Endodermal cell (in vitro differentiated cells): ENCODE data around the gene COL23A1. TPM values are rescaled to one million over a fixed set of nuclear protein-coding genes. Genes with fewer than 3 reads are reported as not detected.

Experiments used
- DNase-seq: peaks from one replicate; pipeline ENCODE4 v3.0.0-alpha.2; 2017
- H3K27ac ChIP-seq: 2 replicates; pipeline ENCODE4 v1.5.1; 2013; ENCODE audit warnings: mild to moderate bottlenecking, low read depth, low read length, moderate library complexity
- H3K27me3 ChIP-seq: 2 replicates; pipeline ENCODE4 v1.6.1; 2013; ENCODE audit warnings: mild to moderate bottlenecking, low read length, moderate library complexity; ENCODE audit not compliant: insufficient read depth, control insufficient read depth, poor library complexity, severe bottlenecking
- H3K36me3 ChIP-seq: 2 replicates; pipeline ENCODE4 v1.7.0; 2013; ENCODE audit warnings: mild to moderate bottlenecking, low read length, moderate library complexity; ENCODE audit not compliant: control insufficient read depth, insufficient read depth
- H3K4me1 ChIP-seq: one replicate; pipeline ENCODE4 v1.7.0; 2013; ENCODE audit warnings: low read length; ENCODE audit not compliant: control insufficient read depth, insufficient read depth
- H3K4me3 ChIP-seq: 2 replicates; pipeline ENCODE4 v1.5.1; 2013; ENCODE audit warnings: mild to moderate bottlenecking, low read length, moderate library complexity
- H3K9ac ChIP-seq: 2 replicates; pipeline ENCODE4 v1.6.1; 2013; ENCODE audit warnings: mild to moderate bottlenecking, low read length, moderate library complexity; ENCODE audit not compliant: poor library complexity, severe bottlenecking; ENCODE audit errors: extremely low read depth
- H3K9me3 ChIP-seq: 2 replicates; pipeline ENCODE4 v1.6.1; 2013; ENCODE audit warnings: mild to moderate bottlenecking, low read length, moderate library complexity; ENCODE audit not compliant: control insufficient read depth
- H3K27ac Mint-ChIP-seq: 2 replicates; pipeline ENCODE4 v1.8.0; 2020; ENCODE audit warnings: mixed read lengths
- H3K27me3 Mint-ChIP-seq: 2 replicates; pipeline ENCODE4 v1.8.0; 2021; ENCODE audit warnings: mild to moderate bottlenecking, mixed read lengths; ENCODE audit not compliant: insufficient read depth
- H3K36me3 Mint-ChIP-seq: 2 replicates; pipeline ENCODE4 v1.8.0; 2020; ENCODE audit warnings: low read depth, mixed read lengths
- H3K4me1 Mint-ChIP-seq: 2 replicates; pipeline ENCODE4 v1.8.0; 2020; ENCODE audit warnings: mixed read lengths
- H3K4me3 Mint-ChIP-seq: 2 replicates; pipeline ENCODE4 v1.8.0; 2020; ENCODE audit warnings: mild to moderate bottlenecking, moderate library complexity, mixed read lengths
- H3K9me3 Mint-ChIP-seq: 2 replicates; pipeline ENCODE4 v1.8.0; 2020; ENCODE audit warnings: mild to moderate bottlenecking, mixed read lengths
- WGBS, 2 experiments: methylation state at CpG; one replicate each; pipeline versions ENCODE4 v1.1.5 to v1.1.7; 2013; ENCODE audit warnings: missing lambda C conversion rate in 2 of 2, mixed read lengths in 1 of 2; ENCODE audit not compliant: insufficient coverage in 1 of 2, insufficient read length in 1 of 2; 5-methylcytosine and 5-hydroxymethylcytosine counted together
- total RNA-seq, 2 donors: library from RNA; stranded (reverse); fragmentation: NEBNext Ultra II Directional in 1 of 2; extraction: Animal tissue kit (Norgen Biotek cat#: 25700) in 1 of 2; gene quantifications; 2 replicates in 1 of 2; 3 replicates in 1 of 2; pipeline ENCODE4 v1.2.1, GENCODE V29; 2021
- TF ChIP-seq, protein P1 (sequence below): fragments of 200-600 bp; sonication (generic); conservative IDR thresholded peaks from 2 replicates; pipeline ENCODE4 v1.5.0; 2021; ENCODE audit warnings: antibody characterized with exemption, mild to moderate bottlenecking

COL23A1 gene
- total RNA-seq, 2 donors from 2014 or later = 50.2 to 71.3 TPM

DNA sequence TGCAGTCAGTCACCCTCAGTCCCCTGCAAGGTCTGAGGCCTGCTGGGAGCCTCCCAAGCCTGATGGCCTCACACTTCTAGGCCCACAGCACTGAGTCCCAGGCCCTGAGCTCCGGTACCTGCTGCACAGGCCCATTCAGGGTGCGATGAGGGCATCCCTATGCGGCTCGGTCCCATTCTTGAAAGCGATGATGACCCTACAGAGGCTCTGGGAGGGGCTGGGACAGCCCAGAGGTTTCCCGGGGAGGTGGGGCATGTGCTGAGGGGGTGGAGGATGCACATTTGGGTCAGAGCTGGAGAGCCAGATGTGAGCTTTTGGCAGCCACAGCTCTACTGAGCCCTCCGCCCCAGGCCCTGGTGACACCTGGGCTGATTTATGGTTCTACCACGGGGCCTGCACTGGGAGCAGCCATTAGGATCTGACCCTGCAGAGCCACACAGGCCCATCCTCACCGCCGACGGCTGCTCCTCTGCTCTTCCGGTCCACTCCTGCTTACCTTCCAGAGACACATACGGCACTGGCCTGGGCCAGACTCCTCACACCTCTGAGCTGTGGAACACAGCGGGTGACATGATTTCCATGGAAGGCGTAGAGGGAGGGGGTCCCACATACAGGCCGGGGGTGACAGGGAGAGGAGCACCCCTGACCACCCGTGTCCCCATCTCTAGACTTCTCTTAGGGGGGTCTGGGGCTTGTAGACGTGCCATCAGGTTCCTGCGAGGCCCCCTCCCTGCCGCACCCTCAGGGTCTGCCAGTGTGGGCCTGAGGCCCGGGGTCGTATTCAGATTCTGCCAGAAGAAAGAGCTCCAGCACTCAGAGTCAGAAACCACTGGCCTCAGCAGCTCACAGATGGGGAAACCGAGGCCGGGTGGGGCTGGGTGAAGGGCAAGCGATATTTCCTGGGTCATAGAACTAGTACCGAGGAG is 53.4 kb downstream of the COL23A1 start:
- 86 to 88% methylated on average over 14 to 26 of the region's 26 CpGs for WGBS, 2 experiments
- Mint-ChIP-seq H3K4me3 (no peak overlapping the region), H3K36me3 (peaks cover 2% of the 10 kb centered on the region), H3K27me3 (no peaks in the 10 kb centered on the region), H3K9me3 (no peaks in the 10 kb centered on the region), H3K27ac (no peak overlapping the region), H3K4me1 (peaks cover 17% of the 10 kb centered on the region)
- H3K4me3 ChIP-seq = no peak overlapping the region
- H3K4me1 ChIP-seq = peaks cover 3% of the 10 kb centered on the region
- H3K27ac ChIP-seq = no peak overlapping the region
- H3K36me3 ChIP-seq = no peaks in the 10 kb centered on the region
- TF ChIP-seq, protein P1, sequence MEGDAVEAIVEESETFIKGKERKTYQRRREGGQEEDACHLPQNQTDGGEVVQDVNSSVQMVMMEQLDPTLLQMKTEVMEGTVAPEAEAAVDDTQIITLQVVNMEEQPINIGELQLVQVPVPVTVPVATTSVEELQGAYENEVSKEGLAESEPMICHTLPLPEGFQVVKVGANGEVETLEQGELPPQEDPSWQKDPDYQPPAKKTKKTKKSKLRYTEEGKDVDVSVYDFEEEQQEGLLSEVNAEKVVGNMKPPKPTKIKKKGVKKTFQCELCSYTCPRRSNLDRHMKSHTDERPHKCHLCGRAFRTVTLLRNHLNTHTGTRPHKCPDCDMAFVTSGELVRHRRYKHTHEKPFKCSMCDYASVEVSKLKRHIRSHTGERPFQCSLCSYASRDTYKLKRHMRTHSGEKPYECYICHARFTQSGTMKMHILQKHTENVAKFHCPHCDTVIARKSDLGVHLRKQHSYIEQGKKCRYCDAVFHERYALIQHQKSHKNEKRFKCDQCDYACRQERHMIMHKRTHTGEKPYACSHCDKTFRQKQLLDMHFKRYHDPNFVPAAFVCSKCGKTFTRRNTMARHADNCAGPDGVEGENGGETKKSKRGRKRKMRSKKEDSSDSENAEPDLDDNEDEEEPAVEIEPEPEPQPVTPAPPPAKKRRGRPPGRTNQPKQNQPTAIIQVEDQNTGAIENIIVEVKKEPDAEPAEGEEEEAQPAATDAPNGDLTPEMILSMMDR = no peak
- H3K27me3 ChIP-seq = no peaks in the 10 kb centered on the region
- DNase-seq = no peak
- no peak overlapping the region for H3K9ac ChIP-seq
- H3K9me3 ChIP-seq = no peaks in the 10 kb centered on the region

DNA sequence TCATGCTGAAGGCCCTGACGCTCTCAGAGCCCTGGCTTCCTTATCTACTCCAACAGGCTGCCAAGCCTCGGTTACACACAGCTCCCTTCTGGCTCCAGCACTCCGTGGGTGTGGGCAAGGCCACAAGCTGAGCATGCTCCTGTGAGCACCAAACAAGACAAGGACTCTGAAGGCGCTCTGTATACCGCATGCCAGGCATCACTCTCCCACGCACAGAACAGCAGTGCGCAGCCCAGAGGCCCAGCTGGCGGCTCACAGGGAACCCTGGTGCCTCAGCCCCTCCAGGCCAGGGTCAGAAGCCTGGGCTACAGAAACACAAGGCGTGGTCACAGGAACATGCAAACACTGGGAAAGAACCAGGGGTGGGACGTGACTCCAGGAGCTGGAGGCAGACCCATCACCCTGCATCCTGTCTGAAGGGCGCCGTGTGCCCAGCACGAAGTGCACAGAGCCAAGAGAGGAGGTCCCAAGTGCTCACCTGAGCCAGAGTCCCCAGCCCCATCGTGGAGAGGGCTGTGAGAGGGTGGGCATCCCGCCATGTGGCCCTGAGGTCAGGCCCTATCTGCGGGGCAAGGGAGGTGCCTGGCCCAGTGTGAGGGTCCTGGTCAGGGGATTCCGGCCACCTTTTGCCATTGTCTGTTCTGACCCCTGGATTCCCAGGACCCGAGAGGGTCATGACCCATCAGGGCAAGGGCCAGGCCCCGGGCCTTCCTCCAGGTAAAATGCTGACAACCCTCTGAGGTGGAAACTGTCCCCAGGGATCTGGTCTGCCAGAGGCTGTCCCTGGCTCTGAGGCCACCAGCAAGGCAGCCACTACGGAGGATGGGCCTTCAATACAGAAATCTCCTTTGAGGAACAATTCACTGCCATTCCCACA is 54.7 kb downstream of the COL23A1 start:
- H3K4me1 ChIP-seq = peaks cover 3% of the 10 kb centered on the region
- no peaks in the 10 kb centered on the region for H3K9me3 Mint-ChIP-seq
- H3K27me3 Mint-ChIP-seq = no peaks in the 10 kb centered on the region
- no peak for DNase-seq
- peaks cover 2% of the 10 kb centered on the region for H3K36me3 Mint-ChIP-seq
- no peaks in the 10 kb centered on the region for H3K9me3 ChIP-seq
- no peak overlapping the region for H3K27ac Mint-ChIP-seq
- H3K4me1 Mint-ChIP-seq = peaks cover 17% of the 10 kb centered on the region
- H3K27me3 ChIP-seq = no peaks in the 10 kb centered on the region
- no peaks in the 10 kb centered on the region for H3K36me3 ChIP-seq
- TF ChIP-seq, protein P1 = no peak
- no peak overlapping the region for H3K9ac ChIP-seq
- 92 to 93% methylated on average over 13 to 20 of the region's 20 CpGs for WGBS, 2 experiments
- no peak overlapping the region for H3K27ac ChIP-seq
- no peak overlapping the region for H3K4me3 Mint-ChIP-seq
- H3K4me3 ChIP-seq = no peak overlapping the region

DNA sequence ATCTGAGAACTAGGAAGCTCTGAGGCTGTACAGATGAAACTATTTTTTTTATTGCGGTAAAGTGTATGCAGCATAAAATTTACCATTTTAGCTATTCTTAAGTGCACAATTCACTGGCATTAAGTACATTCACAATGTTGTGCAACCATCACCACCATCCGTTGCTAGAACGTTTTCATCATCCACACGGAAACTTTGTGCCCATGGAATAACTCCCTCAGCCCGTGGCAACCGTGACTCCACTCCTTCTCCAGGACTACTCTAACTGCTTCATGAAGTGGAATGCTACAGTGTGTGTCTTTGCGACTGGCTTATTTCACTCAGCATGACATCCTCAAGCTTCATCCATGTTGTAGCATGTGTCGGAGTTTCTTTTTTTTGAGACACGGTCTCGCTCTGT is 57.1 kb downstream of the COL23A1 start:
- H3K27ac ChIP-seq = no peak overlapping the region
- H3K27ac Mint-ChIP-seq = peak overlapping the region; percentile 26
- H3K4me3 ChIP-seq = no peak overlapping the region
- H3K9ac ChIP-seq = no peak overlapping the region
- peaks cover 3% of the 10 kb centered on the region for H3K4me1 ChIP-seq
- DNase-seq = no peak
- H3K36me3 ChIP-seq = no peaks in the 10 kb centered on the region
- TF ChIP-seq, protein P1 = no peak
- H3K9me3 ChIP-seq = no peaks in the 10 kb centered on the region
- no peak overlapping the region for H3K4me3 Mint-ChIP-seq
- no peaks in the 10 kb centered on the region for H3K9me3 Mint-ChIP-seq
- H3K36me3 Mint-ChIP-seq = no peaks in the 10 kb centered on the region
- no peaks in the 10 kb centered on the region for H3K27me3 Mint-ChIP-seq
- peaks cover 20% of the 10 kb centered on the region for H3K4me1 Mint-ChIP-seq
- WGBS, 2 experiments = 87 to 94% methylated on average over 8 to 10 of the region's 10 CpGs
- H3K27me3 ChIP-seq = no peaks in the 10 kb centered on the region
